Anterior cingulate cortex (tissue), 58 donors: ENCODE results near the gene HERC2.
"Not testable (repeated sequence)": the region's sequence is repeated elsewhere in the genome, so short reads cannot be mapped to it uniquely, and the experiment has no call there.

Experiments used
- DNase-seq, 58 donors: peaks; one replicate each; lab custom pipeline; 2025; lab: John Stamatoyannopoulos, UW

HERC2 gene

GRCh38 chr15:28185148-28185895, 136.7 kb downstream of the HERC2 start:
- peak in 1 of 58 donors; percentile 9 for DNase-seq

- DNase-seq, result no peak
These were observed 137.8 kb downstream of the HERC2 start for GRCh38 chr15:28184166-28184565.

- no peak for DNase-seq
These were observed 139.2 kb downstream of the HERC2 start for GRCh38 chr15:28182731-28183130.

GRCh38 chr15:28182216-28182615, 139.8 kb downstream of the HERC2 start:
- DNase-seq, result no peak

- no peak for DNase-seq
These were observed 140.6 kb downstream of the HERC2 start for GRCh38 chr15:28181366-28181765.

GRCh38 chr15:28179270-28179669, 142.7 kb downstream of the HERC2 start:
- DNase-seq, result no peak

- DNase-seq, result no peak
These were observed 143.3 kb downstream of the HERC2 start for GRCh38 chr15:28178727-28179126.

- DNase-seq, result no peak
These were observed 143.7 kb downstream of the HERC2 start for GRCh38 chr15:28178290-28178689.

GRCh38 chr15:28169366-28169765, 152.6 kb downstream of the HERC2 start:
- no peak for DNase-seq

- peak in 11 of 58 donors; percentile 9 to 31 (median 17) for DNase-seq
These were observed 153.4 kb downstream of the HERC2 start for GRCh38 chr15:28168405-28169121.

GRCh38 chr15:28167042-28167441, 154.9 kb downstream of the HERC2 start:
- no peak for DNase-seq

GRCh38 chr15:28165791-28166190, 156.2 kb downstream of the HERC2 start:
- DNase-seq, result no peak

- no peak for DNase-seq
These were observed 157.1 kb downstream of the HERC2 start for GRCh38 chr15:28164876-28165275.

- DNase-seq, result no peak
These were observed 167.7 kb downstream of the HERC2 start for GRCh38 chr15:28154283-28154682.

GRCh38 chr15:28153492-28154119, 168.4 kb downstream of the HERC2 start:
- no peak for DNase-seq

GRCh38 chr15:28152538-28152923, 169.4 kb downstream of the HERC2 start:
- not testable (repeated sequence) for DNase-seq

GRCh38 chr15:28151864-28152537, 170.0 kb downstream of the HERC2 start:
- DNase-seq, result not testable (repeated sequence)

- no peak for DNase-seq
These were observed 174.2 kb downstream of the HERC2 start for GRCh38 chr15:28147801-28148200.

- not testable (repeated sequence) for DNase-seq
These were observed 176.6 kb downstream of the HERC2 start for GRCh38 chr15:28145419-28145818.

- DNase-seq, result no peak
These were observed 181.9 kb downstream of the HERC2 start for GRCh38 chr15:28140062-28140461.
